ENCODE measurements around the gene C9orf72. TPM values are rescaled to one million over a fixed set of nuclear protein-coding genes. Genes with fewer than 3 reads are reported as not detected.

Gene C9orf72
- total and polyA plus RNA-seq, 2 of the 13 experiments (the other 11 are each of a cell fraction or from before 2014, with no cell fraction given), result 3.1 to 5.9 TPM

GRCh38 chr9:27532046-27532445 lies 41.2 kb downstream of the C9orf72 start:
- WGBS (ENCODE audit: low lambda C conversion rate), result 8% methylated on average over 1 of the region's 1 CpG
- Histone ChIP-seq H3K4me1 (ENCODE audit: insufficient read depth, low read length) (peaks cover 18% of the 10 kb centered on the region), H3K27ac (ENCODE audit: extremely low read length, insufficient read depth, low read length) (no peak overlapping the region), H3K4me3 (replicated peaks in 1 of 3; ENCODE audit: insufficient read depth in 1 of 3, low read depth in 2 of 3, low read length in 3 of 3) (no peak overlapping the region), H3K27me3 (ENCODE audit: control insufficient read depth in 1 of 2, insufficient read depth in 2 of 2, low read length in 2 of 2) (peaks cover 7 to 25% of the 10 kb centered on the region in 2 experiments; a peak in 3 of 5 replicates), H4K20me1 (ENCODE audit: insufficient read depth, low read length) (no peaks in the 10 kb centered on the region), H3K4me2 (ENCODE audit: low read depth, low read length) (no peak overlapping the region), H3K9ac (ENCODE audit: insufficient read depth, low read depth, low read length) (no peak overlapping the region), H2AFZ (ENCODE audit: low read length) (no peak overlapping the region), H3K79me2 (ENCODE audit: insufficient read depth, low read length) (no peaks in the 10 kb centered on the region), H3K9me3 (ENCODE audit: low read length) (no peaks in the 10 kb centered on the region), H3K36me3 (replicated peaks in 1 of 2; ENCODE audit: control insufficient read depth in 1 of 2, insufficient read depth in 2 of 2, low read length in 2 of 2) (no peaks in the 10 kb centered on the region)
- no peak for DNase-seq (ENCODE audit: low spot score)
- in situ Hi-C loops (cut with HindIII; ENCODE audit: extremely low pct_ligation_motif_present, low pct_unique_long_range_greater_than_20kb), result no loop called here
- no peak for ATAC-seq
- POLR2A ChIA-PET, result no interaction called here
- no peak for FAIRE-seq
- BruUV-seq (replicated peaks), result no TSS peak
- intact Hi-C loops (cut with micrococcal nuclease; ENCODE audit: unreplicated experiment), result no loop called here
- CTCF ChIA-PET (ENCODE audit: low intra/inter-chr PET ratio, low total read pairs), result interaction anchor here (4.8 kb wide), 1 partner anchor 199 kb away, joined by 46 read pairs; no protein-coding TSS in a partner anchor
- TF ChIP-seq MXI1 (IDR thresholded peaks at IDR 0.05; ENCODE audit: borderline replicate concordance, low read depth, low read length), result no peak
- TF ChIP-seq TBL1XR1 (IDR thresholded peaks at IDR 0.05; ENCODE audit: borderline replicate concordance, low read length, partially characterized antibody), result no peak
- TF ChIP-seq ZBTB44 (CRISPR knock-in tag; IDR thresholded peaks at IDR 0.05), result no peak
- TF ChIP-seq TOE1 (CRISPR knock-in tag; IDR thresholded peaks at IDR 0.05), result no peak

DNA sequence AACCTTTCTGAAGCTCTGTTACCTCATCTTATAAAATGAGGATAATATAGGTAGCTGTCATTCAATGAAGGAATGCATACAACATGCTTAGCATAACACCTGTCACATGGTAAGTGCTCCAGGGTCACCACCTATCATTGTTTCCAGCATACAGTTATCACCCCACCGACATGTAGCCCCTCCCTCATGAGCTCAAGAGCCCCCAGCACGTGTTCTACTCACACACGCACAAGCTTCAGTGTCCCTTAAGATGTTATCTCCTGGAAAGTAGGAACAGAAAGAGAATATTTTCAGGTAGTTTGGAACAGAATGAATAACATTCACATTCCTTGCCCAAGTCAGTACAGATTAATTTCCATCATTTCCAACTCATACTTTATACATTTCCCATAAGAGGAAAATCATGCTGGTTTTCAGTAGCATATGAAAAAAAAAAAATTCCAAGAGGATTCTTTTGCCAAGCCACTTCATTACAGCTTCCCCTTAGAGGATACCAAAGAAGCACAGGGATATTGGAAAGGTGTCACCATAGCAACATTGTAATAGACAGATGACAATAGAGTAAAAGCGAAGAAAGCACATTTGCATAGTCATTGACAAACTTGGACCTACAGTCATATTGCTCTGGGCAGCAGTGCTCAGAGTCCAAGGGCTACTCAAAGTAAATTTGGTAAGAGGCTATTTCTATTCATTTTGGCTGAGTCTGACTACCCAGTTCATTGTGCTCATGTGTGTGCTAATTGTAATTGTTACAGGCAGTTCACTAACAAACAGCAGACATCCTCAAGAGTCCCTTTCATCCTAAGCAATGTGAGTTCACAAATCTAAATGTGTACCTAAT lies 42.1 kb downstream of the C9orf72 start:
- no peaks in the 10 kb centered on the region for H4K20me1 ChIP-seq (ENCODE audit: insufficient read depth, low read length)
- no peak overlapping the region for H3K4me2 ChIP-seq (ENCODE audit: low read depth, low read length)
- ChIA-PET CTCF (ENCODE audit: low intra/inter-chr PET ratio, low total read pairs) (interaction anchor here (4.8 kb wide), 1 partner anchor 198 kb away, joined by 46 read pairs; no protein-coding TSS in a partner anchor), POLR2A (no interaction called here)
- no peak for FAIRE-seq
- no peaks in the 10 kb centered on the region for H3K36me3 ChIP-seq (replicated peaks in 1 of 2; ENCODE audit: control insufficient read depth in 1 of 2, insufficient read depth in 2 of 2, low read length in 2 of 2)
- H2AFZ ChIP-seq (ENCODE audit: low read length), result no peak overlapping the region
- peaks cover 10% of the 10 kb centered on the region for H3K4me1 ChIP-seq (ENCODE audit: insufficient read depth, low read length)
- 25% methylated on average over 4 of the region's 4 CpGs for WGBS (ENCODE audit: low lambda C conversion rate)
- H3K79me2 ChIP-seq (ENCODE audit: insufficient read depth, low read length), result no peaks in the 10 kb centered on the region
- peaks cover 7 to 26% of the 10 kb centered on the region in 2 experiments; a peak in 3 of 5 replicates for H3K27me3 ChIP-seq (ENCODE audit: control insufficient read depth in 1 of 2, insufficient read depth in 2 of 2, low read length in 2 of 2)
- H3K27ac ChIP-seq (ENCODE audit: extremely low read length, insufficient read depth, low read length), result no peak overlapping the region
- no peaks in the 10 kb centered on the region for H3K9me3 ChIP-seq (ENCODE audit: low read length)
- no peak for ATAC-seq
- no peak overlapping the region for H3K4me3 ChIP-seq (replicated peaks in 1 of 3; ENCODE audit: insufficient read depth in 1 of 3, low read depth in 2 of 3, low read length in 3 of 3)
- intact Hi-C loops (cut with micrococcal nuclease; ENCODE audit: unreplicated experiment), result no loop called here
- in situ Hi-C loops (cut with HindIII; ENCODE audit: extremely low pct_ligation_motif_present, low pct_unique_long_range_greater_than_20kb), result no loop called here
- no peak overlapping the region for H3K9ac ChIP-seq (ENCODE audit: insufficient read depth, low read depth, low read length)
- BruUV-seq (replicated peaks), result no TSS peak
- no peak for DNase-seq (ENCODE audit: low spot score)
- TF ChIP-seq ZNF513 (CRISPR knock-in tag; conservative IDR thresholded peaks at IDR 0.05) (no peak), MYC (CRISPR knock-in tag; IDR thresholded peaks at IDR 0.05; ENCODE audit: borderline replicate concordance) (no peak), CSRNP2 (CRISPR knock-in tag; conservative IDR thresholded peaks at IDR 0.05; ENCODE audit: low read depth) (no peak), BRD4 (CRISPR knock-in tag; IDR thresholded peaks at IDR 0.05) (no peak), ZNF710 (CRISPR knock-in tag; IDR thresholded peaks at IDR 0.05; ENCODE audit: borderline replicate concordance) (no peak)

Data from HepG2 (cell line).